Thyroid gland (tissue), 4 donors: ENCODE results near the gene CCDC122.
A peak's percentile ranks its signal among the peaks of the same experiment; 100 is the strongest.

Experiments
- POLR2A ChIP-seq, 2 donors: fragments of 450-650 bp; IDR thresholded peaks; one replicate each; pipeline ENCODE4 v1.6.1; 2017; ENCODE audit warnings: antibody characterized with exemption in 2 of 2, mild to moderate bottlenecking in 2 of 2, moderate library complexity in 1 of 2
- TF ChIP-seq, protein P1 (sequence below), 6 experiments: fragments of 200-600 bp in 3 of 6; fragments of 450-650 bp in 3 of 6; sonication (generic) in 3 of 6; IDR thresholded peaks; one replicate each; pipeline ENCODE4 v1.5.1; 2016 to 2019; ENCODE audit warnings: antibody characterized with exemption in 6 of 6, mild to moderate bottlenecking in 2 of 6, inconsistent platforms in 1 of 6, moderate library complexity in 1 of 6

DNA sequence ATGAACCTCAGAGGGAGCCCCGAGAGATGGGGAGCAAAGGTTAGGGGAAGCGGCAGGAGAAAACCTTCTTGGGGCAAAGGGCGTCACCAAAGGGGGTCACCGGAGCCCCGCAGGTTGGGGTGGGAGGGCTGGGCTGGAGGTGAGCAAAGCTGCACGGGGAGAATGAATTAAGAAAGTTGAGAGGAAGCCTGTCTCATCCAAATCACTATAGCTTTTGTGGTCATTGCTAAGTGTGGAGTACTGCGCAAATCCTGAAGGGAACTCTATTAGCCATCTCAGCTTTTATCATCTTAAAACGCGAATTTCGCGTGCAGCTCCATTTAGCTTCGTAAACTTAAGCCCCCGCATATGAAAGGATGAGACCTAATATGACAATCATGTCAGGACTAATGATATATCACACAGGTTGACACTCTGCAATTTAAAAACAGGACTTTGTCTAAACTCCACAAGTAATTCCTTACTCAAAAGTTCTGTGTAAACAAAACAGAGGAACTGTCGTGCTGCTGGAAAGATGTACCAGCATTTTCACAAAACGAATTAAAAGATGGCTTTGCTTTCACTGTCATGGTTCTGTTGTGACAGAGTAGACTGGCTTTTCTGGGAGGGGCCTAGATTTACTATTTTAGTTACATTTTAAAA, 795 bp upstream of the CCDC122 start:
- no peak for TF ChIP-seq POLR2A (IDR thresholded peaks at IDR 0.05)
- TF ChIP-seq, protein P1, sequence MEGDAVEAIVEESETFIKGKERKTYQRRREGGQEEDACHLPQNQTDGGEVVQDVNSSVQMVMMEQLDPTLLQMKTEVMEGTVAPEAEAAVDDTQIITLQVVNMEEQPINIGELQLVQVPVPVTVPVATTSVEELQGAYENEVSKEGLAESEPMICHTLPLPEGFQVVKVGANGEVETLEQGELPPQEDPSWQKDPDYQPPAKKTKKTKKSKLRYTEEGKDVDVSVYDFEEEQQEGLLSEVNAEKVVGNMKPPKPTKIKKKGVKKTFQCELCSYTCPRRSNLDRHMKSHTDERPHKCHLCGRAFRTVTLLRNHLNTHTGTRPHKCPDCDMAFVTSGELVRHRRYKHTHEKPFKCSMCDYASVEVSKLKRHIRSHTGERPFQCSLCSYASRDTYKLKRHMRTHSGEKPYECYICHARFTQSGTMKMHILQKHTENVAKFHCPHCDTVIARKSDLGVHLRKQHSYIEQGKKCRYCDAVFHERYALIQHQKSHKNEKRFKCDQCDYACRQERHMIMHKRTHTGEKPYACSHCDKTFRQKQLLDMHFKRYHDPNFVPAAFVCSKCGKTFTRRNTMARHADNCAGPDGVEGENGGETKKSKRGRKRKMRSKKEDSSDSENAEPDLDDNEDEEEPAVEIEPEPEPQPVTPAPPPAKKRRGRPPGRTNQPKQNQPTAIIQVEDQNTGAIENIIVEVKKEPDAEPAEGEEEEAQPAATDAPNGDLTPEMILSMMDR (IDR thresholded peaks at IDR 0.05): peak in 1 of 6 experiments; percentile 5
